Astrocyte (in vitro differentiated cells and primary cell): Measurements from ENCODE around the gene PDE1C.

ENCODE experiments used
- EZH2 ChIP-seq: IDR thresholded peaks from 2 replicates; pipeline ENCODE4 v1.6.1; 2012; ENCODE audit warnings: mild to moderate bottlenecking, low read length, inconsistent platforms; ENCODE audit not compliant: insufficient read depth
- TF ChIP-seq, protein P1 (sequence below): IDR thresholded peaks from 2 replicates; pipeline ENCODE4 v1.5.1; 2011; ENCODE audit warnings: low read depth, mild to moderate bottlenecking, inconsistent platforms, low read length, moderate library complexity; ENCODE audit not compliant: insufficient read depth

DNA sequence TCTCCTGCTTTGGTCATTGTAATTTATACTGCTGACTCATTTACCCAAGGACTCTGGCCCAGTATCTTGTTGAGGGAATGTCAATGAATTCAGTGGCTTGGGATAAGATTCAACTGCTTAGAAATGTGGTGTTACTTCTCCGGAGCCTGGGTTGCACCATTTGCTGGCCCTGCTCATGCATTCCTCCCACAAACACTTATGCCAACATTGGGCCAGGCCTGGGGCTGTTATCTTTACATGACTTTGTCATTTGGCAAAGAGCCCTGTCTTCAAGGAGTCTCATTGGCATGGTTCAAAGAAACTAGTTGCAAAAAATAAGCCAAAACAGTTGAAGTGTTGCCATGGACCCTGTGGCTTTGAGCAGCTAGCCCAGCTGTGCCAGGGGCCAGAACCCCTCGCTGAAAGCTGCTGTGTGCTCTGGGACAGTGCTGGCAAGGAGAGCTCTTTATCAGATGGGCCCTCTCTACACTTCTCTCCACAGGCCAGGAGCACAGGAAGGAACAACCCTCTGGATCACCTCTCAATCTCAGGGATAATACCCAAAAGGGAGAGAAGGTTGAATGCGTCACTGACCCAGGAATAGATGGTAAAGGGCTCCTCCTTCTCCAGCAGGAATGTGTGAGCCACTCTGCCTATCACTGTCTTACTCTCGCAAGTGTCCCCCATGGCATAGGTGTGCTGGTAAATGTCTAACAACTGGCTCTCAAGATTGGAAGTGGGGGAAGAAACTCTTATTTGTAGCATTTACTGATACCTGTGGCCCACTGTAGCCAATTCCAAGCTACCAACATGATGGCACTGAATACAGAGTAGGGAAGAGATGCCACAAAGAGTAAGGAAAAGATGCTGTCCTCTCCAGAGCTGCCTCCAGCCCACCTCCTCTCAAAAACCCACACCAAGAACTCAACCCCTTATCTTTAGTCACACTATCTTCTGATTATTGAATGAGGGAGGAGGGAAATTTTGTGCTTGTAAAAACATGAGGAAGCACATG, 23.5 kb upstream of the PDE1C start:
- TF ChIP-seq, protein P1, sequence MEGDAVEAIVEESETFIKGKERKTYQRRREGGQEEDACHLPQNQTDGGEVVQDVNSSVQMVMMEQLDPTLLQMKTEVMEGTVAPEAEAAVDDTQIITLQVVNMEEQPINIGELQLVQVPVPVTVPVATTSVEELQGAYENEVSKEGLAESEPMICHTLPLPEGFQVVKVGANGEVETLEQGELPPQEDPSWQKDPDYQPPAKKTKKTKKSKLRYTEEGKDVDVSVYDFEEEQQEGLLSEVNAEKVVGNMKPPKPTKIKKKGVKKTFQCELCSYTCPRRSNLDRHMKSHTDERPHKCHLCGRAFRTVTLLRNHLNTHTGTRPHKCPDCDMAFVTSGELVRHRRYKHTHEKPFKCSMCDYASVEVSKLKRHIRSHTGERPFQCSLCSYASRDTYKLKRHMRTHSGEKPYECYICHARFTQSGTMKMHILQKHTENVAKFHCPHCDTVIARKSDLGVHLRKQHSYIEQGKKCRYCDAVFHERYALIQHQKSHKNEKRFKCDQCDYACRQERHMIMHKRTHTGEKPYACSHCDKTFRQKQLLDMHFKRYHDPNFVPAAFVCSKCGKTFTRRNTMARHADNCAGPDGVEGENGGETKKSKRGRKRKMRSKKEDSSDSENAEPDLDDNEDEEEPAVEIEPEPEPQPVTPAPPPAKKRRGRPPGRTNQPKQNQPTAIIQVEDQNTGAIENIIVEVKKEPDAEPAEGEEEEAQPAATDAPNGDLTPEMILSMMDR, result no peak
- no peak for TF ChIP-seq EZH2
